Aorta (tissue), 5 donors: ENCODE data around the gene SLC29A1. TPM values are rescaled to one million over a fixed set of nuclear protein-coding genes. Genes with fewer than 3 reads are reported as not detected.

Experiments used
- ATAC-seq: fragments of 200-7000 bp; cut with Tn5 transposase; one replicate; pipeline ENCODE4 v1.9.1; 2022; ENCODE audit warnings: moderate library complexity; ENCODE audit not compliant: low FRiP score
- DNase-seq, 2 donors: peaks; one replicate each; pipeline ENCODE4 v3.0.0-alpha.2; 2020
- H3K27ac ChIP-seq, 2 donors: one replicate each; pipeline ENCODE4 v1.5.1; 2013; ENCODE audit warnings: low read length in 2 of 2, mild to moderate bottlenecking in 2 of 2, moderate library complexity in 2 of 2, control low read depth in 1 of 2, inconsistent platforms in 1 of 2, low read depth in 1 of 2
- H3K27me3 ChIP-seq, 2 donors: one replicate each; pipeline ENCODE4 v1.6.1; 2013; ENCODE audit warnings: control low read depth in 1 of 2, low read length in 1 of 2, mild to moderate bottlenecking in 1 of 2, moderate library complexity in 1 of 2; ENCODE audit not compliant: insufficient read depth in 2 of 2, control insufficient read depth in 1 of 2
- H3K36me3 ChIP-seq, 2 donors: one replicate each; pipeline ENCODE4 v1.6.1; 2013; ENCODE audit warnings: control low read depth in 1 of 2, low read length in 1 of 2, mild to moderate bottlenecking in 1 of 2; ENCODE audit not compliant: insufficient read depth in 2 of 2, control insufficient read depth in 1 of 2
- H3K4me1 ChIP-seq, 2 donors: one replicate each; pipeline ENCODE4 v1.6.1; 2013; ENCODE audit warnings: low read length in 2 of 2, control low read depth in 1 of 2, mild to moderate bottlenecking in 1 of 2, moderate library complexity in 1 of 2; ENCODE audit not compliant: insufficient read depth in 2 of 2, control insufficient read depth in 1 of 2
- H3K4me3 ChIP-seq, 2 donors: one replicate each; pipeline ENCODE4 v1.5.1; 2013; ENCODE audit warnings: low read length in 2 of 2, control low read depth in 1 of 2, mild to moderate bottlenecking in 1 of 2
- H3K9me3 ChIP-seq: one replicate; pipeline ENCODE4 v1.6.1; 2013; ENCODE audit warnings: mild to moderate bottlenecking, low read length; ENCODE audit not compliant: control insufficient read depth
- WGBS, 2 donors: extraction: QIAGEN DNeasy Blood & Tissue Kit; methylation state at CpG; one replicate each; pipeline ENCODE4 v1.1.7; 2013; 5-methylcytosine and 5-hydroxymethylcytosine counted together
- intact Hi-C, 2 donors: fragments of 100-400 bp; cut with DNase I; formaldehyde crosslinking; loops; one replicate each; pipeline versions ENCODE4 v1.14.2 to v1.15.0; 2022
- polyA plus RNA-seq, 2 donors: library from polyadenylated mRNA; stranded (reverse); fragments of 200-250 nt; gene quantifications; one replicate each; pipeline ENCODE4 v1.2.3, GENCODE V29; 2013
- total RNA-seq, 2 donors: library from RNA; stranded (reverse); fragmentation: NEBNext Ultra II Directional; extraction: Animal tissue kit (Norgen Biotek cat#: 25700); gene quantifications; one replicate each; pipeline ENCODE4 v1.2.1, GENCODE V29; 2021
- donor health status: healthy with polysubstance abuse.
- donor health status: Bipolar disorder and iron deficiency.
- donor health status: DM: no; HTN: no; CAD: no.
- donor health status: DM: no; HTN: no; CAD: no.
- donor health status: DM: yes; HTN: yes; CAD: no.

SLC29A1 gene
- total and polyA plus RNA-seq, 4 donors = 38.3 to 142 (median 121) TPM

DNA sequence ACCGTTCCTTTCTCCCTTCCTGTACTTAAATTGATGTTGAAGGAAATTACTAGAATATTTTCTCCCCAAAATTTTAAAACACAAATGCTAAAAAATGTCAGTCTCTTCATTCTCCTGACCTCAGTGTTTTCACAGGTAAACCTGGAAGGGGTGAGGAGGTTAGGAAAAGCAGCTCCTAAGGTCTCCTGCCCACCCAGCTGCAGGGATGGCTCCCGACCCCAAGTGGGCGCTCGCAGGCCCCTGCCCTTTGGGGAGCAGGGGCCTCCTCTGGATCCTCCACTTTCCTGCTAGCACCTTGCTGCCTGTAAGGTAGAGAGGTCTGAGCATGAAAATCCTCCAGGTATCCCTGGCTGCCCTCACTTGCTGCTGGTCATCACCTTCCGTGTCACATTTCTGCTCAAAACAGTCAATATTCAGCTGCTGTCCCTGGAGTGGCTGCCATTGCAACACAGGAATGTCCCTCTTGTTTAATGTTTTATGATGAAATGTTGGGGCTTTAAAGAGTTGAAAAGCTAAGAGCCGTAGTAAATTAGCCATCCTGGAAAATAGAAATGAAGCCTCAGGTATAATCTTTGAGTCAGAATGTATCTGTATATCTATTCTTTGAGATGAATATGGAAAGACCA is 12.6 kb downstream of the SLC29A1 start:
- DNase-seq (peak; percentile 31 to 47), ATAC-seq (no peak)
- H3K4me1 ChIP-seq = no peaks in the 10 kb centered on the region
- H3K9me3 ChIP-seq = no peaks in the 10 kb centered on the region
- peak overlapping the region in 1 of 2 donors; percentile 15 for H3K27ac ChIP-seq
- intact Hi-C loops = loop anchor here in 1 of 2 donors (2.0 kb wide), 1 partner anchor 63 kb away; no protein-coding TSS in a partner anchor
- H3K27me3 ChIP-seq = no peaks in the 10 kb centered on the region
- H3K36me3 ChIP-seq = no peaks in the 10 kb centered on the region
- H3K4me3 ChIP-seq = no peak overlapping the region
- WGBS, 2 donors = 79 to 85% methylated on average over 6 of the region's 6 CpGs

DNA sequence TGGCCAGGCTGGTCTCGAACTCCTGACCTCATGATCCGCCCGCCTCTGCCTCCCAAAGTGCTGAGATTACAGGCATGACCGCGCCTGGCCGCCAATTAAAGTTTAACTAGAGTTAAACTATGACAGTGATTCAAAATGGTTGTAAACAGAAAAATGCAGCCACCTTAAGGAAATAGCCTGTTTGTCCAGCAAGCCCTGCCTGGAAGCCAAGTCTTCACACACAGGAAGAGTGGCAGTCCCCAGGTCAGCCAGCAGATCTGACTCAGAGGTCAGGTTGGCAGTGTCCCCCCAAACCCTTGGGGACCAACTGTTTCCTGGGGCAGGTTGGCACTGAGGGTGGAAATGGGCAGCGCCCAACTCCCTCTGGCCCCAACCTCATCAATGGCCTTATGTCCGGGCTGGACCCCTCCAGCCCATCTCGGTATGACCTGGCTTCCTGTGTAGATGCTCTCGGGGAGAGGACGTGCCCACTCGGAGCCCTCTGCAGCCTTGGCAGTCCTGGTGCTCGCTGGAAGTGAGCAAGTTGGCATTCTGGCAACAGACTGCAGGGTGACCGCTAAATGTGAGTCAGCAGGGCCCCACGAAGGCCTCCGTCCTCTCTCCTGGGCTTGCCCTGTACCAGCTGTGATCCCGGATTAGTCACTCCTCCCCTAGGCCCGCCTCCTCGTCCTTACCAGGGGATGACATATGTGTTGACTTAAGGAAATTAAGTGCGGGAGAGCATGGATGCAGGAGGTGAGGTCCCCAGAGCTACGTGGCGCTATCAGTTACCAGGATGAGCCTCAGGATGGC is 13.8 kb downstream of the SLC29A1 start:
- intact Hi-C loops = loop anchor here in 1 of 2 donors (1.0 kb wide), 1 partner anchor 16 kb away; no protein-coding TSS in a partner anchor
- Histone ChIP-seq H3K9me3 (no peaks in the 10 kb centered on the region), H3K27ac (peak overlapping the region; percentile 84 to 95), H3K4me1 (no peaks in the 10 kb centered on the region), H3K27me3 (no peaks in the 10 kb centered on the region), H3K4me3 (peak overlapping the region; percentile 21 to 35), H3K36me3 (no peaks in the 10 kb centered on the region)
- 19% methylated on average over 22 of the region's 22 CpGs for WGBS, 2 donors
- peak; percentile 97 for DNase-seq
- ATAC-seq = peak; percentile 94

DNA sequence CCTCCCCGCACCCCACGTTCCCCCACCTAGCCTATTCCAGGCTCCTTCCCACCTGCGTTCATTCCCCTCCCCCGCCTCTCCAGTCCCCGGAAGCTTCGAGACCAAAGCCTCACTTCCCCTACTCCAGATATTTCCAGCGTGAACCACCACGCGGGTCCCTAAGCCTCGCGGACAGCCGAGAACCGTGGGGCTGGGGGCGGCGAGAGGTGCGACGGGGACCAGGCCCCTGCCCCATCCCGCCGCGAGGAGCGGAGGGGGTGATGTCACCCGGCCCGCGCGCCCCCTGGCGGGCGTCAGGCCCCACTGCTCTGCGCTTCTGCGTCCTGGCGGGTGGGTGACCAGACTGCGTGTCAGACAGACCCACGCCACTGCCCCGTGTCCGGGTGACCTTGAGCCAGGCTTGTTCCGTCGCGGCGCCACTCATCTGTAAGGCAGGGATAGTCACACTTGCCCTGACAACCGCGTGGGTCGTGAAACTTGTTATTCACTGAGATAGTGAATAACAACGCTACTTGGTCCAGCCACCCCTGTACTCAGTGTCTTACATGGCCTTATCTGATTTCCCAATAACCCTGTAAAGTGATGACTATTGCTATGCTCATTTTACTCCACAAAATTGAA is 14.5 kb downstream of the SLC29A1 start:
- Histone ChIP-seq H3K27ac (peak overlapping the region; percentile 84 to 95), H3K27me3 (no peaks in the 10 kb centered on the region), H3K4me1 (no peaks in the 10 kb centered on the region), H3K9me3 (no peaks in the 10 kb centered on the region), H3K4me3 (peak overlapping the region; percentile 21 to 35), H3K36me3 (no peaks in the 10 kb centered on the region)
- WGBS, 2 donors = 1% methylated on average over 42 of the region's 42 CpGs
- DNase-seq = peak; percentile 90 to 95
- peak; percentile 94 for ATAC-seq
- intact Hi-C loops = loop anchor here in 1 of 2 donors (1.0 kb wide), 2 partner anchors 17 to 66 kb away; no protein-coding TSS in a partner anchor

DNA sequence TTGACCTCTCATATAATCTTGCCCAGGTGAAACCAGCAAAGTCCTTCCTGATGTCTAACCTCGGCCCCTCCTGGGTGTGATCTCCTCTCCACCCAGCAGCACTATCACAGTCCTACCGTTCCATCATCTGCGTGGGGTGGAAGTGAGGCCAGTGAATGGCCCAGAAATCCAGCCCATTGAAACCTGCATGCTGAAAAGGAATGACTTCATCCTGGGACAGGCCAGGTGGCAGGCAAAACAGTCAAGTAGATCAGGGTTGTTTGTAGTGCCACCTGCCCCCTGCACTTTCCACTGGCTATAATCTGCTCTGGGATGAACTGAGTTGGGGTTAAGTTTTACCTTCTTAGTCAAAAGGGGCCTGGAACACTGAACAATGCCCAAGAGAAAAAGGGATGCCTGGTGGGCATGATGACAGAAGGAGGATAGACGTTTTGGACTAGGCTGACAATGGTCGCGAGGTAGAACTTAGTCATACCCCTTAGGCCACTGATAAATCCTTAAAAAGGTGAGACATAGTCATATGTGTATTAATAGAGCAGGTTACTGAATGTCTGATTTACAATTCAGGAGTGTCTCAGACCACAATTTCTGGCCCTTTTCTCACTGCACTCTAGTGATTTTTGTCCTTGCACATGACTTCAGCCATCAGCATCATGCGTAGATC is 15.4 kb downstream of the SLC29A1 start:
- DNase-seq (peak; percentile 33 to 35), ATAC-seq (no peak)
- WGBS, 2 donors = 85 to 87% methylated on average over 7 of the region's 7 CpGs
- H3K36me3 ChIP-seq = no peaks in the 10 kb centered on the region
- peak overlapping the region in 1 of 2 donors; percentile 49 for H3K27ac ChIP-seq
- no peaks in the 10 kb centered on the region for H3K4me1 ChIP-seq
- H3K4me3 ChIP-seq = no peak overlapping the region
- H3K27me3 ChIP-seq = no peaks in the 10 kb centered on the region
- intact Hi-C loops = loop anchor here in 1 of 2 donors (1.0 kb wide), 1 partner anchor 67 kb away; no protein-coding TSS in a partner anchor
- H3K9me3 ChIP-seq = no peaks in the 10 kb centered on the region

DNA sequence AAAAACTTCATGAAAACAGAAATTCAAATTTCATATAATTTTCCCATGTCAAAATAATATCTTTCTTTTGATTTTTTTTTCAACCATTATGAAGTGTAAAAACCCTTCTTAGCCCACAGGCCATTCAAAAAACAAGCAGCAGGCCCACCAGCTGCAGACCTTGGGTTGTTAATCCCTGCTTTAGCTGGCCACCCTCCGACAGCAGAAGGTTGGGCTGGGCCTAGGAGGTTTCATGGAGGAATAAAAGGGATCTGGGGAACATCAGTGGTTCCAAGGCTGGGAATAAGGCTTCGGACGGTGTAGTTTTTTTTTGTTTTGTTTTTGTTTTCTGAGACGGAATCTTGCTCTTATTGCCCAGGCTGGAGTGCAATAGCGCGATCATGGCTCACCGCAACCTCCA is 19.9 kb downstream of the SLC29A1 start:
- ATAC-seq (no peak), DNase-seq (peak in 1 of 2 donors; percentile 10)
- H3K4me1 ChIP-seq = no peaks in the 10 kb centered on the region
- 89 to 92% methylated on average over 7 of the region's 7 CpGs for WGBS, 2 donors
- intact Hi-C loops = loop anchor here in 1 of 2 donors (10.0 kb wide), 1 partner anchor 469 kb away; the partner anchor contains the start of gene VEGFA
- H3K36me3 ChIP-seq = no peaks in the 10 kb centered on the region
- H3K4me3 ChIP-seq = no peak overlapping the region
- H3K27ac ChIP-seq = no peak overlapping the region
- H3K27me3 ChIP-seq = no peaks in the 10 kb centered on the region
- no peaks in the 10 kb centered on the region for H3K9me3 ChIP-seq

DNA sequence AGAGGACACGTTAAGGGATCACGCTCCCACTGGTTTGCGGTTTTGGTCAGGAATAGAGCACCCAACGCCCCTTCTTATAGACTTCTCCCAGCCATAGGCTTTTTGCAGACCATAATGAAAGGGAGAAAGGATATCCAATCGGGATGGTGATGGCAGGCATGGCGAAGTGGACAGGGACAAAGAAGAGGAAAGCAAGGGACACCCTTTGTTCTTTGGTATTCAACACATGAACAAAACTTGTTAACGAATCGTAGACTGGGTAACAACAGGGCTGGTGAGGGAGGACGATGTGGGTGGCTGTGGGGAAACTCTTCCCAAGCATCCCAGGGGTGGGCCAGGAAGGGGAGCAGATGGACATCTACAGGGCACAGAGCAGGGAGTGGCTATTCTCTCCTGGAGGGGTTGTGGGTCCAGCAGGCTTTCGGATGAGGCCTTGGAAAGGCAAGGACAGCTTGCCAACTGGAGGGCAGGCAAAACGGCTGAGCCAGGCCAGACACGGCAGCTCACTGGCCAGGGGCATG is 22.1 kb downstream of the SLC29A1 start:
- ATAC-seq (no peak), DNase-seq (peak in 1 of 2 donors; percentile 28)
- no peaks in the 10 kb centered on the region for H3K9me3 ChIP-seq
- H3K36me3 ChIP-seq = peaks cover 0 to 5% of the 10 kb centered on the region in 2 donors
- no peaks in the 10 kb centered on the region for H3K4me1 ChIP-seq
- H3K4me3 ChIP-seq = no peak overlapping the region
- no peaks in the 10 kb centered on the region for H3K27me3 ChIP-seq
- WGBS, 2 donors = 53 to 58% methylated on average over 11 to 12 of the region's 12 CpGs
- intact Hi-C loops = loop anchor here in 1 of 2 donors (10.0 kb wide), 1 partner anchor 471 kb away; the partner anchor contains the start of gene VEGFA
- H3K27ac ChIP-seq = peak overlapping the region in 1 of 2 donors; percentile 81

DNA sequence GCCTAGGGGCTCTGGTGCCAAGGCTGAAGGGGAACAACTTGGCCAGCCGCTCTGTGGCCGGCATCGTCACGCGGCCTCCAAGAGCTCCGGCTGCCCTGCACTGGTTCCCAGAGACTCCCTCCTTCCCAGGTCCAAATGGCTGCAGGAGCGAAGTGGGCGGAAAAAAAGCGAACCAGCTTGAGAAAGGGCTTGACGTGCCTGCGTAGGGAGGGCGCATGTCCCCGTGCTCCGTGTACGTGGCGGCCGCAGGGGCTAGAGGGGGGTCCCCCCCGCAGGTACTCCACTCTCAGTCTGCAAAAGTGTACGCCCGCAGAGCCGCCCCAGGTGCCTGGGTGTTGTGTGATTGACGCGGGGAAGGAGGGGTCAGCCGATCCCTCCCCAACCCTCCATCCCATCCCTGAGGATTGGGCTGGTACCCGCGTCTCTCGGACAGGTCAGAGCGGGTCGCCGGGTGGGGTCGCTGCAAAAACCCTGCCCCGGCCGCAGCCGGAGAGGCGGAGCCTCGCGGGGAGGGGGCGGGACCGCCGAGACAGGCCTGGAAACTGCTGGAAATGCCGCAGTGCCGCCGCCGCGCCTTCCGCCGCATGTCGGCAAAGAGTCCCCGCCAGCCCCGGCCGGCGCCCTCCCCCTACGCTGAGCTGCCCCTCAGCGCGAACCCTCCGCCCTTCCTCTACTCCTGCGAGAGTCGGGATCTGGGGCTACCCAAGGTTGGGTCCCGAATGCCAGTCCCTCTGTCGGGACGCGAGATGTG is 22.7 kb downstream of the SLC29A1 start:
- H3K9me3 ChIP-seq = no peaks in the 10 kb centered on the region
- peak overlapping the region; percentile 63 to 97 for H3K4me3 ChIP-seq
- 0 to 1% methylated on average over 62 of the region's 62 CpGs for WGBS, 2 donors
- H3K36me3 ChIP-seq = peaks cover 0 to 5% of the 10 kb centered on the region in 2 donors
- no peaks in the 10 kb centered on the region for H3K27me3 ChIP-seq
- peak; percentile 91 for ATAC-seq
- DNase-seq = peak; percentile 94 to 97
- H3K27ac ChIP-seq = peak overlapping the region; percentile 46 to 89
- intact Hi-C loops = loop anchor here in 1 of 2 donors (10.0 kb wide), 1 partner anchor 471 kb away; the partner anchor contains the start of gene VEGFA
- H3K4me1 ChIP-seq = no peaks in the 10 kb centered on the region
